ENCODE data around the gene PEMT. TPM values are rescaled to one million over a fixed set of nuclear protein-coding genes. Genes with fewer than 3 reads are reported as not detected.

The PEMT gene
- total and polyA plus RNA-seq, 2 donors (not counting 1 experiment from before 2014, with no cell fraction given) = 10.7 to 20.3 TPM

DNA sequence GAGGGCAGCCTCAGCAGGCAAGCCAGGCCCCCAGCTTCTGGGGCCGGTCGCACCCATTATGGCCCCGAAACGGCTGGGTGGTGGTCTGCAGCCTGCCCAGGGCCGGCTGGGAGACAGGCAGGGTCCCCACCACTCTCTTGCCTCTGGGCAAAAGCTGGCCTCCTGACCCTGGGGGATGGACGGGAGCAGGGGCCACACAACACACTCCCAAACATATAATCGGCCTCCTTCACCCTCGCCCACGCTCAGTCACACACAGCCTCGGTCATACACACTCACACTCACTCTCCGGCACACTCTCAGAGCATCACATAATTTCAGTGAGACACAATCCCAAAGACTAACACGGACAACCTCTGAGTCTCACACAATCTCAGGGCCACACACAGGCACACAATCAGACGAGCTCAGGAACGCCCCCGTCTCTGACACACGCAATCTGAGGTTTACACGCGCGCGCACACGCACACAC, 589 bp downstream of the PEMT start:
- Histone ChIP-seq H3K4me2 (replicated peaks; ENCODE audit: low read depth, low read length, poor library complexity, severe bottlenecking) (peak overlapping the region; percentile 92), H3K36me3 (replicated peaks in 1 of 2; ENCODE audit: control extremely low read depth in 1 of 2, control insufficient read depth in 1 of 2, extremely low read depth in 1 of 2, insufficient read depth in 2 of 2, low read length in 1 of 2) (no peaks in the 10 kb centered on the region), H4K20me1 (ENCODE audit: control insufficient read depth, insufficient read depth, low read length, poor library complexity, severe bottlenecking) (no peaks in the 10 kb centered on the region), H3K27me3 (replicated peaks in 1 of 4; ENCODE audit: control extremely low read depth in 1 of 4, control insufficient read depth in 3 of 4, insufficient read depth in 4 of 4, low read length in 3 of 4) (no peaks in the 10 kb centered on the region), H3K79me2 (ENCODE audit: control insufficient read depth, insufficient read depth, low read length) (peaks cover 17% of the 10 kb centered on the region), H3K4me3 (ENCODE audit: control extremely low read depth in 1 of 5, extremely low read depth in 1 of 5, insufficient read depth in 1 of 5, low read depth in 2 of 5, low read length in 4 of 5) (peak overlapping the region; percentile 65 to 85 (median 71)), H3K9ac (ENCODE audit: low read length) (peak overlapping the region; percentile 80), H3K9me3 (ENCODE audit: control extremely low read depth in 1 of 3, control insufficient read depth in 2 of 3, insufficient read depth in 1 of 3, low read length in 2 of 3) (no peaks in the 10 kb centered on the region), H2AFZ (ENCODE audit: insufficient read depth, low read depth, low read length, poor library complexity, severe bottlenecking) (peak overlapping the region; percentile 97), H3K4me1 (ENCODE audit: control insufficient read depth in 2 of 2, insufficient read depth in 2 of 2, low read length in 2 of 2) (peaks cover 12 to 22% of the 10 kb centered on the region in 2 donors), H3K27ac (ENCODE audit: low read length in 2 of 2) (peak overlapping the region; percentile 20 to 80)
- ATAC-seq (ENCODE audit: low read depth) (no peak), DNase-seq (no peak)
- H3K4me1 Mint-ChIP-seq = peaks cover 16% of the 10 kb centered on the region
- TF ChIP-seq, protein P1, sequence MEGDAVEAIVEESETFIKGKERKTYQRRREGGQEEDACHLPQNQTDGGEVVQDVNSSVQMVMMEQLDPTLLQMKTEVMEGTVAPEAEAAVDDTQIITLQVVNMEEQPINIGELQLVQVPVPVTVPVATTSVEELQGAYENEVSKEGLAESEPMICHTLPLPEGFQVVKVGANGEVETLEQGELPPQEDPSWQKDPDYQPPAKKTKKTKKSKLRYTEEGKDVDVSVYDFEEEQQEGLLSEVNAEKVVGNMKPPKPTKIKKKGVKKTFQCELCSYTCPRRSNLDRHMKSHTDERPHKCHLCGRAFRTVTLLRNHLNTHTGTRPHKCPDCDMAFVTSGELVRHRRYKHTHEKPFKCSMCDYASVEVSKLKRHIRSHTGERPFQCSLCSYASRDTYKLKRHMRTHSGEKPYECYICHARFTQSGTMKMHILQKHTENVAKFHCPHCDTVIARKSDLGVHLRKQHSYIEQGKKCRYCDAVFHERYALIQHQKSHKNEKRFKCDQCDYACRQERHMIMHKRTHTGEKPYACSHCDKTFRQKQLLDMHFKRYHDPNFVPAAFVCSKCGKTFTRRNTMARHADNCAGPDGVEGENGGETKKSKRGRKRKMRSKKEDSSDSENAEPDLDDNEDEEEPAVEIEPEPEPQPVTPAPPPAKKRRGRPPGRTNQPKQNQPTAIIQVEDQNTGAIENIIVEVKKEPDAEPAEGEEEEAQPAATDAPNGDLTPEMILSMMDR (IDR thresholded peaks at IDR 0.05) = no peak
- TF ChIP-seq EZH2 (IDR thresholded peaks at IDR 0.05; ENCODE audit: borderline replicate concordance, insufficient read depth, low read depth, low read length, poor library complexity, severe bottlenecking) = no peak
- H3K4me3 Mint-ChIP-seq = peak overlapping the region; percentile 93
- no peaks in the 10 kb centered on the region for H3K27me3 Mint-ChIP-seq
- peak overlapping the region; percentile 86 for H3K27ac Mint-ChIP-seq
- ChIA-PET POLR2A (interaction anchor here (1.1 kb wide), 1 partner anchor 101 kb away, joined by 3 read pairs; no protein-coding TSS in a partner anchor), CTCF (interaction anchor here (1.0 to 2.4 kb wide), 4 partner anchors 93 to 328 kb away, joined by 3 to 13 read pairs (median 4); partner anchors contain the start of gene RASD1)
- 4% methylated on average over 21 of the region's 21 CpGs for WGBS (ENCODE audit: insufficient coverage)
- intact Hi-C loops (cut with micrococcal nuclease) = loop anchor here (1.0 to 5.0 kb wide), 5 partner anchors 95 to 498 kb away; partner anchors contain the start of genes COPS3, DRC3, RASD1 and TOM1L2
- no peaks in the 10 kb centered on the region for H3K9me3 Mint-ChIP-seq (ENCODE audit: insufficient read depth)

DNA sequence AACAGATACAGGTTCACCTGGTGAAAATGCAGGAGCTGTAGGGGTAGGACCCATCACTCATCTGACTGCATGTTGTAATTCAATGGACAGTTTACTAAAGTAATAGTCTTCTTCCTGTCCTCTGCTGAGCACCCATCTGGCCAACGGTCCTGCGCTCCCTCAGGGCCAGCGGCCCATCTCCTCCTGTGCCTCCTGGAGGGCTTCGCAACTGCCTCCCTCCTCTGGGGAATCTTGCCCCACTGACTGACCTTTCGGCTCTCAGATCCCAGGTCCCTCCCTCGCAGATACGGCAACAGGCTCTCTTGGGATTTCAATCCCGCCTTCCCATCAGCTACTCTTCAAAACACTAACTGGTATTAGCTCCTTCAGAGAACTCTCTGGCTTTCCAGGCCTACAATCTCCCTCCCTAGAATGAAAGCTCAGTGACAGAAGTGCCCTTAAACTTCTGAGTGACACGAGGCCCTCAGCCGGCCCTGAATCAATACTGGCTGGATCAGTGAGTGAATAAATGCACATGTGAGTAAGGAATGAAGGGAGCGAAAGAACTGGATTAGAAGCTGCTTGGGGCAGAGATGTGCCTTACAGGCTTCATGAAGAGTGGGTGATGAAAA, 1.3 kb downstream of the PEMT start:
- no peaks in the 10 kb centered on the region for H3K27me3 ChIP-seq (replicated peaks in 1 of 4; ENCODE audit: control extremely low read depth in 1 of 4, control insufficient read depth in 3 of 4, insufficient read depth in 4 of 4, low read length in 3 of 4)
- ChIA-PET POLR2A (no interaction called here), CTCF (interaction anchor here (1.2 to 2.4 kb wide), 2 partner anchors 11 to 94 kb away, joined by 3 to 13 read pairs; partner anchors contain the start of gene RASD1)
- H3K4me2 ChIP-seq (replicated peaks; ENCODE audit: low read depth, low read length, poor library complexity, severe bottlenecking) = peak overlapping the region; percentile 92
- peaks cover 16% of the 10 kb centered on the region for H3K4me1 Mint-ChIP-seq
- H3K27ac Mint-ChIP-seq = peak overlapping the region; percentile 34
- H3K4me1 ChIP-seq (ENCODE audit: control insufficient read depth in 2 of 2, insufficient read depth in 2 of 2, low read length in 2 of 2) = peaks cover 12 to 22% of the 10 kb centered on the region in 2 donors
- H3K36me3 ChIP-seq (replicated peaks in 1 of 2; ENCODE audit: control extremely low read depth in 1 of 2, control insufficient read depth in 1 of 2, extremely low read depth in 1 of 2, insufficient read depth in 2 of 2, low read length in 1 of 2) = no peaks in the 10 kb centered on the region
- TF ChIP-seq EZH2 (IDR thresholded peaks at IDR 0.05; ENCODE audit: borderline replicate concordance, insufficient read depth, low read depth, low read length, poor library complexity, severe bottlenecking) = no peak
- TF ChIP-seq, protein P1 (IDR thresholded peaks at IDR 0.05) = no peak
- no peaks in the 10 kb centered on the region for H3K9me3 ChIP-seq (ENCODE audit: control extremely low read depth in 1 of 3, control insufficient read depth in 2 of 3, insufficient read depth in 1 of 3, low read length in 2 of 3)
- H3K4me3 ChIP-seq (ENCODE audit: control extremely low read depth in 1 of 5, extremely low read depth in 1 of 5, insufficient read depth in 1 of 5, low read depth in 2 of 5, low read length in 4 of 5) = peak overlapping the region in 3 of 5 experiments; percentile 71 to 85 (median 76)
- H3K4me3 Mint-ChIP-seq = peak overlapping the region; percentile 93
- H3K27me3 Mint-ChIP-seq = no peaks in the 10 kb centered on the region
- no peak for DNase-seq
- intact Hi-C loops (cut with micrococcal nuclease) = loop anchor here (2.0 to 5.0 kb wide), 3 partner anchors 162 to 499 kb away; partner anchors contain the start of gene COPS3
- H3K79me2 ChIP-seq (ENCODE audit: control insufficient read depth, insufficient read depth, low read length) = peaks cover 17% of the 10 kb centered on the region
- peak overlapping the region; percentile 80 for H3K9ac ChIP-seq (ENCODE audit: low read length)
- whole genome bisulfite sequencing (ENCODE audit: insufficient coverage) = 90% methylated on average over 11 of the region's 11 CpGs
- H3K9me3 Mint-ChIP-seq (ENCODE audit: insufficient read depth) = no peaks in the 10 kb centered on the region
- peak overlapping the region; percentile 97 for H2AFZ ChIP-seq (ENCODE audit: insufficient read depth, low read depth, low read length, poor library complexity, severe bottlenecking)
- H3K27ac ChIP-seq (ENCODE audit: low read length in 2 of 2) = no peak overlapping the region
- H4K20me1 ChIP-seq (ENCODE audit: control insufficient read depth, insufficient read depth, low read length, poor library complexity, severe bottlenecking) = no peaks in the 10 kb centered on the region
- ATAC-seq (ENCODE audit: low read depth) = no peak
